ENCODE data around the gene NEDD1. TPM values are rescaled to one million over a fixed set of nuclear protein-coding genes. Genes with fewer than 3 reads are reported as not detected.

NEDD1 gene
- polyA plus RNA-seq, 2 of the 4 experiments (the other 2 are of a cell fraction) = 23.4 to 73.5 TPM

- no peak for DNase-seq (ENCODE audit: low read depth in 1 of 2, low spot score in 1 of 2)
- ChIA-PET POLR2A (no interaction called here), CTCF (no interaction called here)
- ATAC-seq = no peak
- no peak overlapping the region for H3K4me3 ChIP-seq
- FAIRE-seq = no peak
- no peak overlapping the region for H3K27ac ChIP-seq
- H3K4me2 ChIP-seq = no peak overlapping the region
- 85% methylated on average over 2 of the region's 2 CpGs for WGBS (ENCODE audit: missing lambda C conversion rate)
- no peaks in the 10 kb centered on the region for H3K4me1 ChIP-seq
- TF ChIP-seq EHF (CRISPR knock-in tag; IDR thresholded peaks at IDR 0.05) = no peak
- no peak for TF ChIP-seq E2F6 (IDR thresholded peaks at IDR 0.05; ENCODE audit: borderline replicate concordance, low read depth)
- no peak for TF ChIP-seq TP53 (CRISPR knock-in tag; IDR thresholded peaks at IDR 0.05)
- no peak for TF ChIP-seq EHMT2 (IDR thresholded peaks at IDR 0.05; ENCODE audit: low read depth)
- TF ChIP-seq RAD21 (conservative IDR thresholded peaks at IDR 0.05 in 1 of 2, IDR thresholded peaks at IDR 0.05 in 1 of 2) = no peak
- TF ChIP-seq HOXB5 (CRISPR knock-in tag; IDR thresholded peaks at IDR 0.05) = no peak
- no peak for TF ChIP-seq BCL3 (IDR thresholded peaks at IDR 0.05)
- no peak for TF ChIP-seq FOXS1 (CRISPR knock-in tag; IDR thresholded peaks at IDR 0.05)
- TF ChIP-seq MAFK (IDR thresholded peaks at IDR 0.05; ENCODE audit: partially characterized antibody) = no peak
- TF ChIP-seq ELK1 (IDR thresholded peaks at IDR 0.05; ENCODE audit: low read depth, low read length) = no peak
- no peak for TF ChIP-seq NR3C1 (IDR thresholded peaks at IDR 0.05)
- TF ChIP-seq MYC (IDR thresholded peaks at IDR 0.05; ENCODE audit: borderline replicate concordance, low read length) = no peak
- no peak for TF ChIP-seq GATA3 (IDR thresholded peaks at IDR 0.05; ENCODE audit: borderline replicate concordance)
- no peak for TF ChIP-seq NPAS2 (CRISPR knock-in tag; IDR thresholded peaks at IDR 0.05; ENCODE audit: borderline replicate concordance)
- TF ChIP-seq MAX (IDR thresholded peaks at IDR 0.05) = no peak
- no peak for TF ChIP-seq MAZ (IDR thresholded peaks at IDR 0.05; ENCODE audit: borderline replicate concordance, low read depth, low read length)
- no peak for TF ChIP-seq FOSL2 (IDR thresholded peaks at IDR 0.05)
- no peak for TF ChIP-seq FOSL2 (CRISPR knock-in tag; IDR thresholded peaks at IDR 0.05)
- TF ChIP-seq ZFP36 (IDR thresholded peaks at IDR 0.05; ENCODE audit: borderline replicate concordance, partially characterized antibody) = no peak
- no peak for TF ChIP-seq ATOH8 (CRISPR knock-in tag; IDR thresholded peaks at IDR 0.05; ENCODE audit: low read depth)
- TF ChIP-seq ZSCAN20 (CRISPR knock-in tag; IDR thresholded peaks at IDR 0.05) = no peak
- no peaks in the 10 kb centered on the region for H3K9me3 ChIP-seq
Measured at GRCh38 chr12:96919510-96920210, 12.6 kb downstream of the NEDD1 start.

GRCh38 chr12:96948782-96949181 is 41.7 kb downstream of the NEDD1 start:
- ATAC-seq (no peak), FAIRE-seq (no peak), DNase-seq (ENCODE audit: low read depth in 1 of 2, low spot score in 1 of 2) (no peak)
- POLR2A ChIA-PET = no interaction called here
- Histone ChIP-seq H3K4me1 (no peaks in the 10 kb centered on the region), H3K27ac (no peak overlapping the region), H3K4me2 (no peak overlapping the region), H3K9me3 (no peaks in the 10 kb centered on the region), H3K4me3 (no peak overlapping the region)
- CTCF ChIA-PET = no interaction called here
- 95% methylated on average over 2 of the region's 2 CpGs for WGBS (ENCODE audit: missing lambda C conversion rate)
- TF ChIP-seq PBX3 (IDR thresholded peaks at IDR 0.05) = no peak
- no peak for TF ChIP-seq BHLHE40 (IDR thresholded peaks at IDR 0.05; ENCODE audit: low read depth, low read length)
- no peak for TF ChIP-seq CBX2 (IDR thresholded peaks at IDR 0.05; ENCODE audit: borderline replicate concordance, low read depth)
- TF ChIP-seq SREBF2 (IDR thresholded peaks at IDR 0.05) = no peak
- no peak for TF ChIP-seq BCL3 (IDR thresholded peaks at IDR 0.05)
- TF ChIP-seq E2F6 (IDR thresholded peaks at IDR 0.05; ENCODE audit: borderline replicate concordance, low read depth) = no peak
- TF ChIP-seq FOSL2 (IDR thresholded peaks at IDR 0.05) = no peak
- no peak for TF ChIP-seq FOSL2 (CRISPR knock-in tag; IDR thresholded peaks at IDR 0.05)
- no peak for TF ChIP-seq NFE2L2 (conservative IDR thresholded peaks at IDR 0.05; ENCODE audit: low read length)
- no peak for TF ChIP-seq JUN (IDR thresholded peaks at IDR 0.05)
- TF ChIP-seq MYC (IDR thresholded peaks at IDR 0.05; ENCODE audit: borderline replicate concordance, low read length) = no peak
- TF ChIP-seq MAX (IDR thresholded peaks at IDR 0.05) = no peak
- TF ChIP-seq RFX5 (IDR thresholded peaks at IDR 0.05) = no peak
